NCI-H187 (cell line): ENCODE results near the gene IL7R.
"Not testable (repeated sequence)": the region's sequence is repeated elsewhere in the genome, so short reads cannot be mapped to it uniquely, and the experiment has no call there.

ENCODE experiments used
- DNase-seq, 2 experiments: peaks; one replicate each; lab custom pipeline; 2025; lab: John Stamatoyannopoulos, UW

Gene IL7R

GRCh38 chr5:35838370-35839042 lies 18.2 kb upstream of the IL7R start:
- no peak for DNase-seq

DNA sequence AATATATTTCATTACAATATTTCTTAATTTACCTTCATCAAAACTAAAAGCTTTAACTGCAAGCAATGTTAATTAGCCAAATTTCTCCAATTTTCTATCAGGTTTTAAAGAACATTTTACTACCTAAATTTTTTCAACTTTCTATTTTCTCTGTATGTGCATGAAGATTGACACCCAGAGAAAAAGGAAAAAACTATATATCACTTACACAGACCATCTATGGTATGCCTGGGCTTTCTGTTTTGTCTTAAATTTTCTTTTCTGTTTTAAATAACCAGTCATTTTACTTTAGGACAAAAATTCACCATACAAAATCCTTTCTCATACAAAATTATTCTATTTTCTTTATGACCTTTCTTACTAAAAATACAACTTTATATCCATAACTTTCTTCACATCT lies 13.8 kb upstream of the IL7R start:
- DNase-seq, result no peak

DNA sequence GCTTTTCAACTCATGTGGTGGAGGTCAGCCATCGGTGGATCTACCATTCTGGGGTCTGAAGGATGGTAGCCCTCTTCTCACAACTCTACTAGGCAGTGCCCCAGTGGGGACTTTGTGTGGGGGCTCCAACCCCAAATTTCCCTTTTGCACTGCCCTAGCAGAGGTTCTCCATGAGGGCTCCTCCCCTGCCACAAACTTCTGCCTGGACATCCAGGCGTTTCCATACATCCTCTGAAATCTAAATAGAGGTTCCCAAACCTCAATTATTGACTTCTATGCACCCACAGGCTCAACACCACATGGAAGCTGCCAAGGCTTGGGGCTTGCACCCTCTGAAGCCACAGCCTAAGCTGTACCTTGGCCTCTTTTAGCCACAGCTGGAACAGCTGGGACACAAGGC lies 11.2 kb upstream of the IL7R start:
- not testable (repeated sequence) for DNase-seq

GRCh38 chr5:35847491-35847890 lies 9.2 kb upstream of the IL7R start:
- DNase-seq, result no peak

DNA sequence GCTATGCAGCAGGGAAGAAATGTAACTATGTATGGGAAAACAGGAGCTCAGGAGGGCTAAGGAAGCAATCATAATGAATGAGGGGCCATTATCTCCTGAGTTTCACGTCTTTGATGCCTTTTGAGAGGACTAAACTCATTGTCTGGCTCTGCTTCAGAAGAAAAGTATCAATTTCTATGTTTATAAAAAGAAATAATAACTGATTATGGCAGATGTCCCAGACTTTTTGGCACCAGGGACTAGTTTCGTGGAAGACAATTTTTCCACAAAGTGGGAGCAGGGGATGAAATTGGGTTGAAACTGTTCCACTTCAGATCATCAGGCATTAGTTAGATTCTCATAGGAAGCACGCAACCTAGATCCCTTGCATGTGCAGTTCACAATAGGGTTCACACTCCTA lies 8.7 kb upstream of the IL7R start:
- no peak for DNase-seq

DNA sequence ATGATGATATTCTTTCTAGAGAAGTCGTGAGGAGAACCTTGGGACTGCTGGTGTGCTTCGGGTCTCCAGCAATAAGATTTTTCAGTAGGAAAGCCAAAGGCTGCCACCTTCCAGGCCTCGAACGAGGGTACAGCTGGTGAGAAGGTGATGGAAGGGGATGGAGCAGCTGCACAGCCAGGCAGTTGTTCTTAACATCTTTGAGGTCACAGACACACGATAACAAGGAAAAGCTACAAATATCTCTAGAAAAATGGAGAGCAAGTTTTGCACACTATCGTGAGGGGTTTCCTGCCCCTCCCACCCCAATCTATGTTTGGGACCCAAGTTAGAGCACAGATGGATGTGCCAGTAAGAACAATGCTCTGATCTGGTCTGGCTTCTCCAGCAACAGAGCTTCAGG lies 6.8 kb upstream of the IL7R start:
- no peak for DNase-seq

DNA sequence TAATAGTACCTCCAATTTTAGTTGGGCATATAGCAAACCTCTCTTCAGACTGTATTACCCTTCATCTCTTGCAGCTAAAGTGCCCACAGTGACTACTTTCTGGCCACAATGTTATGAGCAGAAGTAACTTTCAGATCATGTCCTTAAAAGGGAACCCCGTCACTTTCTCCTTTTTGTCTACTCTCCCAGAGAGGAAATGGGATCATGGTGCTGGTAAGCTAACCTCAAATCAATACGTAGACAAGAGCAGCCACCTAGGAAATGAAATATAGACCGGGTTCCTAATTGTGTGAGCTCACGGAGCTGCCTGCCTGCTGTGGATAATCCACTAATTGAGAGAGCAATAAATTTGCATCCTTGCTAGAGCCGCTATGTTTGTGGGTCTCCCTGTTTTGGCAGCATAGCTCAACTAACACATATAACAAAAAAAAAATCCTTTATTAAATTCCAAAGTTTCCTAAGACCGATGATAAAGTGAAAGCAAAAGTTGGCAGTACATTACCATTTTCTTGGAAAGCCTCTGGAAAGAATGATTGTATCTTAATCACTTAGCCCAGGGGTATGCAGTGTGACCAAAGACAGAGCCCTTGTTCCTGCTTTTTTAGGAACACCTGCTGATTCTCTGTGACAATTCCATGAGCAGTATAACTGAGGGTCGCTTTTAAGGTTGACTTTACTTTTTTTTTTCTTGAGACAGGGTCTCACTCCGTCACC lies 5.6 kb upstream of the IL7R start:
- DNase-seq, result no peak

DNA sequence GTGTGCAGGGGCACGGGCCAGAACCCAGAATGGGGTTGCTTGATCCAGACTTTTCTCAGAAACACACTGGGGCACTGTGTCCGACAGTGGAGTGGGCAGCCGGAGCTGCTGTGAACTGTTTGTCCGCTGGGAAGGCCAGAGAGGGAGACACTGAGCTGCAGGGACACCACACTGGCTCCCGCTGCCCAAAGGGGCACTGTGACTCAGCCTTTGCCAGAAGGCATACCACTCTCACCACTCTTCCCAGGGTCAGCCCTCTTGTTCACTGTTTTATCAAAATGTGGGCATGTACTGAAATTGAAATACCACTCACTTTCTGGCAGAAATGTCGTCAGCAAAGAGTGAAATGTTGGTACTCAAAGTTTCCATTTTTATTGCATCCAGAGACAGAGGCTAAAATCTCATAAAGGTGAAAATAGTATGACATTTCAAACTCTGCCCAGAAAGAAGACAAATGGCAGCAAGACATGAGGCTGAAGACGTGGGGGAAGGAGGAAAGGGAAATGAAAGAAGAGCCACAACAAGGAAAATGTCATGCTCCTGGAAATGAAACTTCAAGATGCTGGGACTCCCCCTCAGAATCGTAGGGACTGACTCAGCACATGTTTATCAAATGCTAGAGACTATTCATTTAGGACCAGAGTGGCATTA lies 4.5 kb upstream of the IL7R start:
- no peak for DNase-seq

DNA sequence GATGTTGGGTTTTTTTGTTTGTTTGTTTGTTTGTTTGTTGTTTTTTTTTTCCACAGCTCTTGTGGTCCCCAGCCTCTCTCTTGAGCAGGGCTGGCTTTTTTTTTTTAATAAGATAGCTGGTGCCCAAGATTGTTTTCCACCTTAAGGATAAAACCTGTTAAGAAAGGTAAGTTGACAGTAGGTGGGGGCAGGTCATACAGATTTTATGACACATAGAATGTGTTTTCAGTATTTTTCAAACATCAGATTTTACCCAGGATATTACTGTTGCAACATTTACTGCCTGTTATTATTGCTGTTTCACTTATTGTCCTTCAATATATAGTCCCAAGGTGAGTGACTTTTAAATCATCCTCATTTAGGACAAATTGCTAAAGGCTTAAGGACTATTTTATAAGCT lies 3.9 kb upstream of the IL7R start:
- DNase-seq, result no peak

GRCh38 chr5:35853631-35854030 lies 3.1 kb upstream of the IL7R start:
- no peak for DNase-seq

DNA sequence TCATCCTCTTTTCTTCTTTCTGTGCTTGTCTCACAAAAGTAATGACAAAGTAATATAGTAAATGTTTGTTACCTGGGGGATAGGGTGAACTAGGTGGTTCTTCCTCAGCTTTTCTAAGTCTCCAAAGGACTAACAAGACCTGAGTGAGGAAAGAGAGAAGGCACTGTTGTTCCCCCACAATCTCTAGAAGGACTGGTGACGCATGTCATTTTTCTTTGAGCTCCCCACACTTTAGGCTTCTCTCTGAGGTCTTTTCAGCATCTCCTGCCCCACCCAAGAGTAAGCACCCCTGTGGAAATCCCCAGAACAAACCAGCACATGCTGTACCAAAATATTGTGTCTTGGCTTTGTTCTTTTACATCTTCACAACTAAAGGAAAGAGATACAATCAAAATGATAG lies 2.4 kb upstream of the IL7R start:
- no peak for DNase-seq

DNA sequence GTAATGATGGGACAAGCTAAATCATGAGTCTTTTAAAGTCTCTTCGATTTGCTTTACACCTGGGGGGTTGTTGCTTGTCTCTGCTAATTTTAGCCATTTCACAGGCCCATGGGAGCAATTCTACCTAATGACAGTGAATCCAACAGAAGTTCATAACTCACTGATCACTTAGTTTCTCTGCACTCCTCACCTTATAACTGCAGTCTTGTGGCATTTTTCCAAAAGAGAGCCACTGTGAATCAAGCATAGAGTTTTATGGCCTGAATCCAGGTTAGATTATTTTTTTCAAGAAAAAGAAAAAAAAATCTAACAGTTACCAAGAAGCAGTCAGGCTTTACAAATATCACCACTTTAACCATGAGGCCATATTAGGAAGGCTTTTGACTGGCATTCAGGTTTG lies 1.5 kb upstream of the IL7R start:
- DNase-seq, result no peak

- not testable (repeated sequence) for DNase-seq
Measured at GRCh38 chr5:35856186-35856764, 416 bp upstream of the IL7R start.

GRCh38 chr5:35857606-35858205 lies 1.0 kb downstream of the IL7R start:
- no peak for DNase-seq

DNA sequence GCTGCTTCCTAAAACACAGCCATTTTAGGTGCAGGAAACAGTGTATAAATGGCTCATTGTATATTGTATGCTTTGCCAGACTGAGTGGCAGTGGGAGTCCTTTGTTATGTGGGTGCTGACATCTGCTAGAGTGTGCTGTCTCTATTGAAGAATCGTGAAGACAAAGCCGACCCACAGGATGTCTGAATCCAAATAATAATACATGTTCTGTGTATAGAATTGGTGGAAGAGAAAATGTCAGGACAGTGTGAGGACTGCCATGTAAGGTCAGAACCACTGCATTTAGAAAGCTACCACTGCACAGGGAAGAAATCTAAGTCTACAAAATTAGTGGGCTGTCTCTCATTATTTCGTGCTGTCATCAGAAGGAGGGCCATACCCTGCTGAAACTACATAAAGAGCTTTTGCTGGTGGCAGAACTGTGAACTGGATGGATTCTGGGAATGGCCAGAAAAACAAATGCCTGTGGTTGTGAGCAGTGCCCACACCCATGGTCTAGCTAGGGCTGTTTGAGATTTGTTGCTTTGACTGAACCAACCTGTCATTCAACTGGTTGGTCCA lies 2.5 kb downstream of the IL7R start:
- DNase-seq, result no peak

DNA sequence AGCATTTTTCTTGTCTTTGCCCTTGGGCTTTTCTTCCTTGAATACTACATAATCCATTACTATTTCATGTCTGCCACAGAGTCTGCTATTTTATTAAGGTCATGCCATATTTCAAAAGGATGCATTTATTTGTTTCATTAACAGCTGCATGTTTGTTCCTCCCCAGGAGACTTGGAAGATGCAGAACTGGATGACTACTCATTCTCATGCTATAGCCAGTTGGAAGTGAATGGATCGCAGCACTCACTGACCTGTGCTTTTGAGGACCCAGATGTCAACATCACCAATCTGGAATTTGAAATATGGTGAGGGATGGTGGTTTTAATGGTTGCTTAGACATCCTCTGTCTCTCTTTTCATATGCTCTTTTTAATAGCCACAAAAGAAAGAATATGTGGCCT lies 4.0 kb downstream of the IL7R start:
- DNase-seq, result no peak

DNA sequence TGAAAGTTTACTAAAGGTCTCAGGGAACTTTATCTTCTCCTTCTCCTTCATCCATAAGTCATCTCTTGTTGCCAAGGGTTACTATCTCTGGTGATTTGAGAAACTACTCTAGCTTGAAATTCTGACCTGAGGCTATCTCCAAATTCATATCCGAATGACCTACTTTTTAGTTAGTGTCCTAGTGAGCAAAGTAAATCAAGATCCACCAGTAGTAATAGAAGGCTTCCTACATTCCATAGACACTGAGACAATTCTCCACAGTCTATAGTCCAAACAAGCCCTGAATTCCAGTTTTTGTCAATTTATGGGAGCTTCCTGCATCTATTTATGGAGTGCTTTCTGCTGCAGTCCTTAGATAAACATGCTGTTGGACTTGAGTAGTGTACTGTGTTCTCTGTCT lies 5.0 kb downstream of the IL7R start:
- no peak for DNase-seq

DNA sequence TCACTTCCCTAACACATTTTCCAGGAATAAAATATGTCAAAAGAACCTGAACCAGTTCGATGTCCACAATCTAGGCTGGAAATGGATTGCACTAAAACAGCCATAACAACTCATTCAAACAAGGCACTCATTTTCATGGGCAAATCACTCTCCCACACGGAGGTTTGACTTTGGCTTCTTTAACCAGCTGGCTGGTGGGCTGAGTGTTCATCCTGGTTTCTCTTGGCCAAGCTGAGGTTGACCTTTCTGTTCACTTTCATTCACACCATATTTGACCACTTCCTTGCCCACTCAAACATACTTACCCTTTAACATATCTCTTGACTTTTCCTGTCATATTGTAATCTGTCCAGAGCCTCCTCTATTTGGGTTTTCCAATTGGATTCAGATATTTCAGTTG lies 5.4 kb downstream of the IL7R start:
- DNase-seq, result no peak

GRCh38 chr5:35863159-35863558 lies 6.5 kb downstream of the IL7R start:
- DNase-seq, result no peak

- no peak for DNase-seq
Measured at GRCh38 chr5:35867998-35868397, 11.3 kb downstream of the IL7R start.

DNA sequence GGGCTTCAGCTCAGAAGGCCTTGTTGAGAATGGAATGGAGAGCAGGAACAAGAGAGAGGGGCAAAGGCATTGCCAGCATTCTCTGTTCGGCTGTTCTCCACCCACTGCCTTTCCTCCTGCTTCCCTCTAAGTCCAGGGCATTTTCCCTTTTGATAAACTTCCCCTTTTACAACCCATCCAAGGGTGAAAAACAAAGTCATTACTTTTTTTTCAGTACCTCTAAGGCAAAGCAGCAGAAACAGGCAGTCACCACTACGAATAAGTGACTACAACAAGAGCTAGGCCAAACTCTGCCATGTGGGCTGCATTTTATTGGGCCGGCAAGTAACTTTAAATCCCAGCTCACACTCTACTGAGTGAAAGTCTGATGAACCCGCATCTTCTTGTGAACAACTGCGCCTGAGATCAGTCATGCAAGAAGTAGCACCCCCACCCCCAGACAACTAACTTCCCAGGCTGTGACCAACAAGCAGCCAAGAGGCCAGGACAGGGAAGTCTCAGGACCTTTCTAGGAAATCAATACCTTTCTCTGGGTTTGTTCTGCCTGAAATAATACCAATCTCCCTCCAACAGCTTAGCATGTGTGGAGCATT lies 13.1 kb downstream of the IL7R start:
- DNase-seq, result no peak

DNA sequence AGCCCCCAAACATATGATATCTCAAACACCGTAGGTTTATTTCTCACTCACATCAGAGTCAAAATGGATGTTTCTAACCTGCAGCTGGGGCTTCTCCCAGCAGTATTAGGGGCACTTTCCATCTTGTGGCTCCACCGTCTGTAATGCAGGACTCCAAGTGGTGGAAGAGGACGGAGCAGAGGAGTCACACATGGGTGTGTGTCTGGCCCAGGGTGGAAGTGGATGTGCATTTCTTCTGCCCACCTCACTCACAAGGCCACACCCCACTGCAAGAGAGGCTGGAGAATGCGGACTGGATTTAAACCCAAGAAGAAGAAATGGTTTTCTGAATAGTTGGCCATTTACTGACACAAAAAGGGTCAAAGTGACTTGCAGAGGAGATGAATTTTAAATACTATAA lies 13.9 kb downstream of the IL7R start:
- no peak for DNase-seq
